Caco-2 (cell line): Measurements from ENCODE around the gene GDI2. TPM values are rescaled to one million over a fixed set of nuclear protein-coding genes. Genes with fewer than 3 reads are reported as not detected.
A peak's percentile ranks its signal among the peaks of the same experiment; 100 is the strongest.
"Not testable (repeated sequence)": the region's sequence is repeated elsewhere in the genome, so short reads cannot be mapped to it uniquely, and the experiment has no call there.

Experiments used
- BruUV-seq: library from RNA; stranded (reverse); fragments of 400-500 nt; replicated peaks from 2 replicates; lab custom pipeline; 2021; lab: Mats Ljungman, UMichigan
- CTCF ChIA-PET: fragments of 300-600 bp; sonication (Branson Sonifier 250); formaldehyde crosslinking; loops from one replicate; lab custom pipeline; 2022; ENCODE audit warnings: antibody characterized with exemption; lab: Charles Lee
- POLR2A ChIA-PET: fragments of 300-600 bp; sonication (Branson Sonifier 250); formaldehyde crosslinking; loops from one replicate; lab custom pipeline; 2022; ENCODE audit warnings: antibody characterized with exemption; lab: Charles Lee
- DNase-seq, 2 experiments: peaks; one replicate each; pipeline versions ENCODE4 v3.0.0 to v3.0.0-alpha.2; 2020 to 2022
- H3K27me3 ChIP-seq: replicated peaks from 2 replicates; pipeline ENCODE4 v1.6.0; 2011; ENCODE audit warnings: low read length; ENCODE audit not compliant: control insufficient read depth, insufficient read depth
- H3K36me3 ChIP-seq: 2 replicates; pipeline ENCODE4 v1.5.1; 2011; ENCODE audit warnings: low read length; ENCODE audit not compliant: control insufficient read depth, insufficient read depth
- H3K4me1 ChIP-seq: fragments of 250-450 bp; sonication (Bioruptor Pico); 2 replicates; pipeline ENCODE4 v1.5.1; 2020; ENCODE audit warnings: mild to moderate bottlenecking
- H3K4me3 ChIP-seq: 2 replicates; pipeline ENCODE4 v1.5.1; 2011; ENCODE audit warnings: low read depth, mild to moderate bottlenecking, control low read depth, low read length
- H3K9me3 ChIP-seq: fragments of 250-450 bp; sonication (Bioruptor Pico); 2 replicates; pipeline ENCODE4 v1.5.1; 2020; ENCODE audit warnings: mild to moderate bottlenecking, moderate library complexity
- H3K27ac Mint-ChIP-seq: one replicate; pipeline ENCODE4 v1.8.0; 2022; ENCODE audit warnings: mixed read lengths; ENCODE audit not compliant: unreplicated experiment
- H3K27me3 Mint-ChIP-seq: one replicate; pipeline ENCODE4 v1.8.0; 2022; ENCODE audit warnings: mixed read lengths; ENCODE audit not compliant: insufficient read depth, unreplicated experiment
- H3K36me3 Mint-ChIP-seq: one replicate; pipeline ENCODE4 v1.8.0; 2022; ENCODE audit warnings: mild to moderate bottlenecking, mixed read lengths; ENCODE audit not compliant: insufficient read depth, unreplicated experiment
- H3K4me1 Mint-ChIP-seq: one replicate; pipeline ENCODE4 v1.8.0; 2022; ENCODE audit warnings: low read depth, mixed read lengths; ENCODE audit not compliant: unreplicated experiment
- H3K4me3 Mint-ChIP-seq: one replicate; pipeline ENCODE4 v1.8.0; 2022; ENCODE audit warnings: mild to moderate bottlenecking, moderate library complexity, mixed read lengths; ENCODE audit not compliant: unreplicated experiment
- H3K9me3 Mint-ChIP-seq: one replicate; pipeline ENCODE4 v1.8.0; 2022; ENCODE audit warnings: mixed read lengths; ENCODE audit not compliant: unreplicated experiment
- intact Hi-C: fragments of 100-400 bp; cut with micrococcal nuclease; formaldehyde crosslinking; loops from one replicate; pipeline ENCODE4 v1.10.0; 2022; ENCODE audit not compliant: unreplicated experiment
- total RNA-seq: library from RNA; stranded (reverse); gene quantifications from 2 replicates; pipeline ENCODE4 v1.2.3, GENCODE V29; 2022
- TF ChIP-seq, protein P1 (sequence below), 2 experiments: fragments of 200-600 bp in 1 of 2; IDR thresholded peaks; 1 replicate in 1 of 2; 2 replicates in 1 of 2; pipeline versions ENCODE4 v1.5.1 to v1.8.0; 2011 to 2022; ENCODE audit warnings: antibody characterized with exemption in 1 of 2, control low read depth in 1 of 2, inconsistent platforms in 1 of 2, low read depth in 1 of 2, low read length in 1 of 2, mild to moderate bottlenecking in 1 of 2, moderate library complexity in 1 of 2; ENCODE audit not compliant: insufficient read depth in 1 of 2, severe bottlenecking in 1 of 2, unreplicated experiment in 1 of 2

GDI2 gene
- total RNA-seq, 1 experiment from 2014 or later: 446 TPM

DNA sequence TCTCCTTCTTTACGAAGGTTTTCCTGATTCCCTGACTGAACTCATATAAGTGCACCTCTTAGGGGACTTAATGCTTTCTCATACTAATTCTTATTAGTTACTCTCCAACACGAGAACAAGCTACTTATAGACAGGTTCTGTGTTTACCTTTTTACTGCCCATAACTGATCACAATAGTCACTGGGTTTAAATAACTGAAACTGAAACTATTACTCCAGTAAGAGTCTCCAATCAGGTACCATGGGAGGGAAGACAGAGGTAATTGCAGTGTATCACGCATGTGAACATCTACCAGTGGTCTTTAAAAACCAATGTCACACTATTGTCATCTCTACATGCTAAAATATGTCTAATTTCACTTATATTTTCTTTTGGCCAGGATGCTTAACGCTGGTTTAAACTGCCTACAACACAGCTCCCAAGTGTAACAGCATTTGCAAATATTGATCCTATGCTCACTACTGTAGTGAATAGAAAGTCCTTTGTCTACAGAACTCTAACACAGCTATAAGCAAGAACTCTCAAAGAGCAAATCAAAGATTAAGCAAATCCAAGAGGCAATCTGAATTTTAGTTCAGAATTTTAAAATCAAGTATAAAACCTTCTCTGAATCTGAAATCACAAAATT is 3.6 kb downstream of the GDI2 start:
- Mint-ChIP-seq H3K36me3 (peaks cover 91% of the 10 kb centered on the region), H3K4me3 (peak overlapping the region; percentile 65), H3K4me1 (peaks cover 15% of the 10 kb centered on the region), H3K9me3 (no peaks in the 10 kb centered on the region), H3K27me3 (no peaks in the 10 kb centered on the region), H3K27ac (peak overlapping the region; percentile 2)
- TF ChIP-seq, protein P1, sequence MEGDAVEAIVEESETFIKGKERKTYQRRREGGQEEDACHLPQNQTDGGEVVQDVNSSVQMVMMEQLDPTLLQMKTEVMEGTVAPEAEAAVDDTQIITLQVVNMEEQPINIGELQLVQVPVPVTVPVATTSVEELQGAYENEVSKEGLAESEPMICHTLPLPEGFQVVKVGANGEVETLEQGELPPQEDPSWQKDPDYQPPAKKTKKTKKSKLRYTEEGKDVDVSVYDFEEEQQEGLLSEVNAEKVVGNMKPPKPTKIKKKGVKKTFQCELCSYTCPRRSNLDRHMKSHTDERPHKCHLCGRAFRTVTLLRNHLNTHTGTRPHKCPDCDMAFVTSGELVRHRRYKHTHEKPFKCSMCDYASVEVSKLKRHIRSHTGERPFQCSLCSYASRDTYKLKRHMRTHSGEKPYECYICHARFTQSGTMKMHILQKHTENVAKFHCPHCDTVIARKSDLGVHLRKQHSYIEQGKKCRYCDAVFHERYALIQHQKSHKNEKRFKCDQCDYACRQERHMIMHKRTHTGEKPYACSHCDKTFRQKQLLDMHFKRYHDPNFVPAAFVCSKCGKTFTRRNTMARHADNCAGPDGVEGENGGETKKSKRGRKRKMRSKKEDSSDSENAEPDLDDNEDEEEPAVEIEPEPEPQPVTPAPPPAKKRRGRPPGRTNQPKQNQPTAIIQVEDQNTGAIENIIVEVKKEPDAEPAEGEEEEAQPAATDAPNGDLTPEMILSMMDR (IDR thresholded peaks at IDR 0.05; ENCODE audit: insufficient read depth in 1 of 2, low read depth in 1 of 2, low read length in 1 of 2, severe bottlenecking in 1 of 2, unreplicated experiment in 1 of 2): no peak
- ChIA-PET POLR2A (interaction anchor here (0.6 to 1.1 kb wide), 2 partner anchors 8 to 80 kb away, joined by 3 to 4 read pairs; partner anchors contain the start of genes ANKRD16 and FBH1), CTCF (no interaction called here)
- no peak for DNase-seq
- Histone ChIP-seq H3K27me3 (no peaks in the 10 kb centered on the region), H3K4me3 (no peak overlapping the region), H3K4me1 (peaks cover 30% of the 10 kb centered on the region), H3K36me3 (peaks cover 2% of the 10 kb centered on the region; the same call in 1 of the 2 replicates), H3K9me3 (no peaks in the 10 kb centered on the region)
- no TSS peak for BruUV-seq
- intact Hi-C loops: no loop called here

- H3K4me1 ChIP-seq: peaks cover 28% of the 10 kb centered on the region
- H3K4me3 ChIP-seq, H3K9me3 Mint-ChIP-seq, H3K9me3 ChIP-seq, H3K27me3 Mint-ChIP-seq, DNase-seq, intact Hi-C loops, H3K36me3 ChIP-seq, H3K27me3 ChIP-seq, BruUV-seq: not testable (repeated sequence)
- Mint-ChIP-seq H3K4me1 (peaks cover 21% of the 10 kb centered on the region), H3K4me3 (peak overlapping the region; percentile 1), H3K36me3 (peaks cover 92% of the 10 kb centered on the region), H3K27ac (peak overlapping the region; percentile 2)
- CTCF ChIA-PET: interaction anchor here (0.7 kb wide), 1 partner anchor 64 kb away, joined by 7 read pairs; no protein-coding TSS in a partner anchor
- POLR2A ChIA-PET: interaction anchor here (0.6 to 1.1 kb wide), 2 partner anchors 9 to 81 kb away, joined by 3 to 4 read pairs; partner anchors contain the start of genes ANKRD16 and FBH1
Measured at GRCh38 chr10:5808783-5809392, 4.3 kb downstream of the GDI2 start.

DNA sequence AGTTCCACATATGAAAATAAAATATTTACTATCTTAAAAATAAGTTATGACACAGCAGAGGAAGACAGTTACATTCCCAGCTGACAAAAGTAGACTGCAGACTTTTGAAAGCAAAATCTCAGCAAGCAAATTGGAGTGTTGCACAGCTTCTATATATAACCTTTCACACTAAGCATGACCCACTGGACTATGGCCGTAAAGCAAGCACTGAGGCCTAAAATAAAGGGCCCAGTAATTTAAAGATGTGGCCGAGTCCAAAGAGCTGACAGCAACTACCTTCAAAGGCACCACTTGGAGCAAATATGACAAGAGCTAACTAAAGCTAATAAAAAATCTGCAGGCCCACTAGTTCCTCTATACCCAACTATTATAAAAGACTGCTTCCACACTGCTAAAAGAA is 6.5 kb downstream of the GDI2 start:
- no peaks in the 10 kb centered on the region for H3K27me3 ChIP-seq
- peaks cover 2% of the 10 kb centered on the region; the same call in 1 of the 2 replicates for H3K36me3 ChIP-seq
- no peak overlapping the region for H3K4me3 Mint-ChIP-seq
- H3K27me3 Mint-ChIP-seq: no peaks in the 10 kb centered on the region
- no TSS peak for BruUV-seq
- ChIA-PET CTCF (no interaction called here), POLR2A (interaction anchor here (0.6 kb wide), 1 partner anchor 63 kb away, joined by 3 read pairs; no protein-coding TSS in a partner anchor)
- DNase-seq: no peak
- peaks cover 28% of the 10 kb centered on the region for H3K4me1 ChIP-seq
- peaks cover 80% of the 10 kb centered on the region for H3K36me3 Mint-ChIP-seq
- H3K9me3 Mint-ChIP-seq: no peaks in the 10 kb centered on the region
- intact Hi-C loops: no loop called here
- no peak overlapping the region for H3K27ac Mint-ChIP-seq
- H3K4me3 ChIP-seq: no peak overlapping the region
- no peaks in the 10 kb centered on the region for H3K9me3 ChIP-seq
- TF ChIP-seq, protein P1 (IDR thresholded peaks at IDR 0.05; ENCODE audit: insufficient read depth in 1 of 2, low read depth in 1 of 2, low read length in 1 of 2, severe bottlenecking in 1 of 2, unreplicated experiment in 1 of 2): no peak
- H3K4me1 Mint-ChIP-seq: peaks cover 21% of the 10 kb centered on the region
